ENCODE measurements around the gene MPRIP. TPM values are rescaled to one million over a fixed set of nuclear protein-coding genes. Genes with fewer than 3 reads are reported as not detected.
A peak's percentile ranks its signal among the peaks of the same experiment; 100 is the strongest.

MPRIP gene
- total RNA-seq, 1 experiment from 2014 or later, result 284 TPM

- Histone ChIP-seq H3K4me3 (ENCODE audit: low read depth, low read length) (no peak overlapping the region), H3K27me3 (replicated peaks; ENCODE audit: control insufficient read depth, insufficient read depth, low read length) (no peaks in the 10 kb centered on the region), H3K9me3 (no peaks in the 10 kb centered on the region), H3K4me1 (peaks cover 40% of the 10 kb centered on the region), H3K36me3 (ENCODE audit: control insufficient read depth, insufficient read depth, low read length) (peaks cover 7% of the 10 kb centered on the region)
- ChIA-PET POLR2A (no interaction called here), CTCF (no interaction called here)
- BruUV-seq (replicated peaks), result no TSS peak
- intact Hi-C loops (cut with micrococcal nuclease; ENCODE audit: unreplicated experiment), result no loop called here
- H3K4me3 Mint-ChIP-seq (ENCODE audit: unreplicated experiment), result no peak overlapping the region
- peaks cover 42% of the 10 kb centered on the region for H3K4me1 Mint-ChIP-seq (ENCODE audit: low read depth, unreplicated experiment)
- H3K36me3 Mint-ChIP-seq (ENCODE audit: insufficient read depth, unreplicated experiment), result peaks cover 58% of the 10 kb centered on the region
- no peaks in the 10 kb centered on the region for H3K27me3 Mint-ChIP-seq (ENCODE audit: insufficient read depth, unreplicated experiment)
- TF ChIP-seq, protein P1, sequence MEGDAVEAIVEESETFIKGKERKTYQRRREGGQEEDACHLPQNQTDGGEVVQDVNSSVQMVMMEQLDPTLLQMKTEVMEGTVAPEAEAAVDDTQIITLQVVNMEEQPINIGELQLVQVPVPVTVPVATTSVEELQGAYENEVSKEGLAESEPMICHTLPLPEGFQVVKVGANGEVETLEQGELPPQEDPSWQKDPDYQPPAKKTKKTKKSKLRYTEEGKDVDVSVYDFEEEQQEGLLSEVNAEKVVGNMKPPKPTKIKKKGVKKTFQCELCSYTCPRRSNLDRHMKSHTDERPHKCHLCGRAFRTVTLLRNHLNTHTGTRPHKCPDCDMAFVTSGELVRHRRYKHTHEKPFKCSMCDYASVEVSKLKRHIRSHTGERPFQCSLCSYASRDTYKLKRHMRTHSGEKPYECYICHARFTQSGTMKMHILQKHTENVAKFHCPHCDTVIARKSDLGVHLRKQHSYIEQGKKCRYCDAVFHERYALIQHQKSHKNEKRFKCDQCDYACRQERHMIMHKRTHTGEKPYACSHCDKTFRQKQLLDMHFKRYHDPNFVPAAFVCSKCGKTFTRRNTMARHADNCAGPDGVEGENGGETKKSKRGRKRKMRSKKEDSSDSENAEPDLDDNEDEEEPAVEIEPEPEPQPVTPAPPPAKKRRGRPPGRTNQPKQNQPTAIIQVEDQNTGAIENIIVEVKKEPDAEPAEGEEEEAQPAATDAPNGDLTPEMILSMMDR (IDR thresholded peaks at IDR 0.05; ENCODE audit: insufficient read depth in 1 of 2, low read depth in 1 of 2, low read length in 1 of 2, severe bottlenecking in 1 of 2, unreplicated experiment in 1 of 2), result no peak
- H3K27ac Mint-ChIP-seq (ENCODE audit: unreplicated experiment), result peak overlapping the region; percentile 65
- DNase-seq, result no peak
- H3K9me3 Mint-ChIP-seq (ENCODE audit: unreplicated experiment), result no peaks in the 10 kb centered on the region
Measured at GRCh38 chr17:17081304-17081940, 39.2 kb downstream of the MPRIP start.

DNA sequence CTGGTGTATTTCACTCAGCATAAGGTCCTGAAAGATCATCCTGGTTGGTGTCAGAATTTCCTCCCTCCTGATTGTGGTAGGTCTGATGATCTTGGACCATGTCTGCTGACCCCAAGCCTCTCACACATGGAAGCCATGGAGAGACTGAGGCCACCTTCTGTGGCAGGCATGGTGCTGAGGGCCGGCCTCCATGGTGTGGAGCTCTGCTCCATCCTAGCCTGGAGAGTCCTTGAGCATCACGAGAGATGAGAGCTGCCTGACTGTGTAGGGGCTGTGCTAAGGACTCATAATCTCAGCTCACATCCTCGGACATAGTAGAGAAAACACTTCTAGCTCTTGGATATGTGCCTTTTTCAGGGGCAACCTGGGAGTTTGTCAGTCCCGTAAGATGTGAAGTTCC is 40.6 kb downstream of the MPRIP start:
- Histone ChIP-seq H3K36me3 (ENCODE audit: control insufficient read depth, insufficient read depth, low read length) (peaks cover 7% of the 10 kb centered on the region), H3K27me3 (replicated peaks; ENCODE audit: control insufficient read depth, insufficient read depth, low read length) (no peaks in the 10 kb centered on the region), H3K4me1 (peaks cover 29% of the 10 kb centered on the region), H3K9me3 (no peaks in the 10 kb centered on the region), H3K4me3 (ENCODE audit: low read depth, low read length) (no peak overlapping the region)
- H3K27me3 Mint-ChIP-seq (ENCODE audit: insufficient read depth, unreplicated experiment), result no peaks in the 10 kb centered on the region
- H3K27ac Mint-ChIP-seq (ENCODE audit: unreplicated experiment), result no peak overlapping the region
- TF ChIP-seq, protein P1 (IDR thresholded peaks at IDR 0.05; ENCODE audit: insufficient read depth in 1 of 2, low read depth in 1 of 2, low read length in 1 of 2, severe bottlenecking in 1 of 2, unreplicated experiment in 1 of 2), result no peak
- POLR2A ChIA-PET, result no interaction called here
- intact Hi-C loops (cut with micrococcal nuclease; ENCODE audit: unreplicated experiment), result no loop called here
- peaks cover 27% of the 10 kb centered on the region for H3K4me1 Mint-ChIP-seq (ENCODE audit: low read depth, unreplicated experiment)
- BruUV-seq (replicated peaks), result no TSS peak
- CTCF ChIA-PET, result no interaction called here
- H3K4me3 Mint-ChIP-seq (ENCODE audit: unreplicated experiment), result no peak overlapping the region
- no peaks in the 10 kb centered on the region for H3K9me3 Mint-ChIP-seq (ENCODE audit: unreplicated experiment)
- peaks cover 55% of the 10 kb centered on the region for H3K36me3 Mint-ChIP-seq (ENCODE audit: insufficient read depth, unreplicated experiment)
- no peak for DNase-seq

GRCh38 chr17:17084317-17084835 is 42.1 kb downstream of the MPRIP start:
- H3K9me3 ChIP-seq, result no peaks in the 10 kb centered on the region
- POLR2A ChIA-PET, result no interaction called here
- no peaks in the 10 kb centered on the region for H3K27me3 ChIP-seq (replicated peaks; ENCODE audit: control insufficient read depth, insufficient read depth, low read length)
- H3K36me3 ChIP-seq (ENCODE audit: control insufficient read depth, insufficient read depth, low read length), result peaks cover 8% of the 10 kb centered on the region
- no peak for DNase-seq
- CTCF ChIA-PET, result no interaction called here
- peaks cover 55% of the 10 kb centered on the region for H3K36me3 Mint-ChIP-seq (ENCODE audit: insufficient read depth, unreplicated experiment)
- H3K27me3 Mint-ChIP-seq (ENCODE audit: insufficient read depth, unreplicated experiment), result no peaks in the 10 kb centered on the region
- no TSS peak for BruUV-seq (replicated peaks)
- H3K4me1 ChIP-seq, result peaks cover 19% of the 10 kb centered on the region
- no peaks in the 10 kb centered on the region for H3K9me3 Mint-ChIP-seq (ENCODE audit: unreplicated experiment)
- intact Hi-C loops (cut with micrococcal nuclease; ENCODE audit: unreplicated experiment), result no loop called here
- H3K4me1 Mint-ChIP-seq (ENCODE audit: low read depth, unreplicated experiment), result peaks cover 29% of the 10 kb centered on the region
- H3K4me3 Mint-ChIP-seq (ENCODE audit: unreplicated experiment), result no peak overlapping the region
- TF ChIP-seq, protein P1 (IDR thresholded peaks at IDR 0.05; ENCODE audit: insufficient read depth in 1 of 2, low read depth in 1 of 2, low read length in 1 of 2, severe bottlenecking in 1 of 2, unreplicated experiment in 1 of 2), result no peak
- no peak overlapping the region for H3K27ac Mint-ChIP-seq (ENCODE audit: unreplicated experiment)
- H3K4me3 ChIP-seq (ENCODE audit: low read depth, low read length), result no peak overlapping the region
